K562 (cell line): ENCODE results near the gene C21orf58. TPM values are rescaled to one million over a fixed set of nuclear protein-coding genes. Genes with fewer than 3 reads are reported as not detected.

Experiments
- ARID3B ChIP-seq: fragments of 250-450 bp; sonication (Bioruptor Pico); IDR thresholded peaks from 2 replicates; pipeline ENCODE4 v1.4.0; 2020; ENCODE audit warnings: borderline replicate concordance
- CHD2 ChIP-seq: IDR thresholded peaks from 2 replicates; pipeline ENCODE4 v1.6.1; 2011; ENCODE audit warnings: low read depth, low read length
- CREB1 ChIP-seq, 2 experiments: sonication (generic) in 1 of 2; formaldehyde crosslinking in 1 of 2; IDR thresholded peaks; 2 replicates each; pipeline versions ENCODE4 v1.6.1 to v1.8.0; 2012 to 2022; ENCODE audit warnings: inconsistent platforms in 1 of 2, mild to moderate bottlenecking in 1 of 2, missing genetic modification reagents in 1 of 2, moderate library complexity in 1 of 2
- CREB3L1 ChIP-seq: fragments of 450-650 bp; IDR thresholded peaks from 2 replicates; pipeline ENCODE4 v1.6.1; 2014; ENCODE audit warnings: low read depth, mild to moderate bottlenecking, moderate library complexity, borderline replicate concordance
- FOSL1 ChIP-seq: fragments of 200-800 bp; sonication (Bioruptor generic); conservative IDR thresholded peaks from 2 replicates; pipeline ENCODE4 v1.6.1; 2016; ENCODE audit warnings: missing genetic modification characterization, missing compliant biosample characterization
- GABPB2 ChIP-seq: fragments of 250-450 bp; sonication (Bioruptor Pico); conservative IDR thresholded peaks from 2 replicates; pipeline ENCODE4 v1.5.1; 2021; ENCODE audit warnings: mild to moderate bottlenecking
- GATAD2A ChIP-seq: fragments of 450-650 bp; IDR thresholded peaks from 2 replicates; pipeline ENCODE4 v1.6.1; 2017
- HDAC2 ChIP-seq: fragments of 450-650 bp; IDR thresholded peaks from 2 replicates; pipeline ENCODE4 v1.6.1; 2016; ENCODE audit warnings: mild to moderate bottlenecking
- NEUROD1 ChIP-seq: fragments of 150-350 bp; IDR thresholded peaks from 2 replicates; pipeline ENCODE4 v1.6.1; 2014; ENCODE audit warnings: borderline replicate concordance, low read length, low read depth; ENCODE audit not compliant: partially characterized antibody
- NFYB ChIP-seq: IDR thresholded peaks from 2 replicates; pipeline ENCODE4 v1.6.1; 2011; ENCODE audit warnings: mild to moderate bottlenecking, moderate library complexity; ENCODE audit not compliant: insufficient read length; ENCODE audit errors: extremely low read depth
- USF2 ChIP-seq: sonication (generic); formaldehyde crosslinking; IDR thresholded peaks from 2 replicates; pipeline ENCODE4 v1.5.0; 2020; ENCODE audit warnings: missing genetic modification reagents
- ZSCAN29 ChIP-seq: fragments of 450-650 bp; IDR thresholded peaks from 2 replicates; pipeline ENCODE4 v1.6.1; 2017
- polyA plus RNA-seq, 8 experiments: library from polyadenylated mRNA; depleted of rRNA in 4 of 8; stranded (reverse) in 5 of 8; unstranded in 3 of 8; fragments of >200 nt; fragmentation: Nextera tagmentation in 2 of 8; fragmentation: Illumina TruSeq in 1 of 8; extraction: Ambion mirVana in 2 of 8; extraction: Trizol in 1 of 8; gene quantifications; 2 replicates each; pipeline versions ENCODE4 v1.2.1 to v1.2.3, GENCODE V29; 2011 to 2014; ENCODE audit warnings: inconsistent platforms in 1 of 8, missing spikeins in 1 of 8
- total RNA-seq, 7 experiments: library from RNA; depleted of rRNA in 6 of 7; stranded (reverse); fragments of >200 nt in 6 of 7; fragmentation: Illumina TruSeq in 2 of 7; extraction: Trizol in 2 of 7; gene quantifications; 2 replicates each; pipeline versions ENCODE4 v1.2.1 to v1.2.3, GENCODE V29; 2011 to 2021; ENCODE audit warnings: low replicate concordance in 1 of 7

The C21orf58 gene
- total and polyA plus RNA-seq, 9 of the 15 experiments (the other 6 are each of a cell fraction or from before 2014, with no cell fraction given): 1.2 to 30.5 (median 12.4) TPM

- 0 out of 2 replicates have a peak, but pooled peaks have one; percentile 2 for TF ChIP-seq ZSCAN29
- 0 out of 2 replicates have a peak, but pooled peaks have one; percentile 33 for TF ChIP-seq USF2 (CRISPR knock-in tag)
- TF ChIP-seq HDAC2: peak; percentile 52
- TF ChIP-seq FOSL1: peak; percentile 38; the same call in 1 of the 2 replicates
- TF ChIP-seq NFYB: peak; percentile 96
- peak; percentile 86 for TF ChIP-seq CHD2
- peak; percentile 84 for TF ChIP-seq GATAD2A
- 0 out of 2 replicates have a peak, but pooled peaks have one; percentile 52 for TF ChIP-seq GABPB2
- peak; percentile 74 for TF ChIP-seq CREB3L1
- TF ChIP-seq ARID3B (CRISPR knock-in tag): no peak
- TF ChIP-seq NEUROD1: peak; percentile 85
- TF ChIP-seq CREB1 (IDR thresholded peaks at IDR 0.05): peak; percentile 69; the same call in 1 of the 2 replicates
- TF ChIP-seq CREB1 (CRISPR knock-in tag; IDR thresholded peaks at IDR 0.05): peak; percentile 88
Observed at GRCh38 chr21:46323710-46324389, at the start of gene C21orf58, which contains the start of gene PCNT (continued).
